ENCODE measurements around the gene PLEKHF1. TPM values are rescaled to one million over a fixed set of nuclear protein-coding genes. Genes with fewer than 3 reads are reported as not detected.

PLEKHF1 gene
- total and polyA plus RNA-seq, 7 donors, result 1.2 to 34.6 (median 19.4) TPM

- Histone ChIP-seq H3K4me3 (peak overlapping the region; percentile 73 to 98 (median 87)), H3K27me3 (no peaks in the 10 kb centered on the region), H3K27ac (peak overlapping the region; percentile 90 to 97 (median 92)), H3K9me3 (no peaks in the 10 kb centered on the region), H3K4me1 (peaks cover 0 to 59% (median 34%) of the 10 kb centered on the region in 4 donors), H3K36me3 (peaks cover 0 to 7% (median 0%) of the 10 kb centered on the region in 4 donors)
- no peak for TF ChIP-seq EP300 (IDR thresholded peaks at IDR 0.05)
- TF ChIP-seq CTCF (IDR thresholded peaks at IDR 0.05), result no peak
- TF ChIP-seq POLR2AphosphoS5 (IDR thresholded peaks at IDR 0.05), result no peak
- no peak for TF ChIP-seq POLR2A (IDR thresholded peaks at IDR 0.05)
- intact Hi-C loops (cut with DNase I), result no loop called here
- WGBS, 2 donors, result 20 to 27% methylated on average over 15 of the region's 15 CpGs
- DNase-seq, result no peak
Measured at GRCh38 chr19:29714371-29714952, 49.2 kb downstream of the PLEKHF1 start.

DNA sequence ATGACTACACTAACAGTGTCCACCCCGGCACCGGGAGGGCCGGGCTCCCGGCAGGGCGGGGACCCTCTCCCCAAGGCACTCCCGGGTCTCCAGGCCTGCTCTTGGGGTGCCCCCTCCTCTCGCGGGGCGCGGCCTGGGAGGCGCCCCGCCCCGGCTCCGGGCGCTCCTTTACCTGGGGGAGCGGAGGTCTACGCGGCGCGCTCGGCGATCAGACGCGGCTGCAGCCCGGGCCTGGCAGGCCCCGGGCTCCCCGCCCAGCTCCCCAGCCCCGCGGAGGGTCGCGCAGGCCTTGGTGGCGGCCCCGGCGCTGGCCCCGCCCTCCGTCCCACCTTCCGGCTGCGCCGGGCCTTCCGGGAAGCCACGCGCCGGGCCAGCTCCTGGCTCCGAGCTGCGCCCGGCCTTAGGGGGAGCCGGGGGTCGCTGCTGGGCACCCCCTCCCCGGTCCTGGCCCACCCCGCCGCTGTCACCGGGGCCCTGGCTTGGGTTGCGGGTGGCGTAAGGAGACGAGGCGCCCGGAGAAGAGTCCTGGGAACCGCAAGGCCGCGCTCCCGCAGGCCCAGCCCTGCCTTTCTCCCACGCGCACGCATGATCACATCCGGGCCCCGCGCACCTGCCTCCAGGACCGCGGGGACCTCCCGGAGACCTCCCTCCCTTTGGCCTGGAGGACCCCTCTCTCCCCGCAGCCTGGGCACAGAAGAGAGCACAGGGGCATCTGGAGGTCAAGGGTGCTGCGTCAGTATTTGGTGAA is 49.9 kb downstream of the PLEKHF1 start, which contains the start of gene C19orf12:
Gene C19orf12, minus strand, starts transcription at position 309 of the 748 bp plus-strand sequence. CDS start 6,848 bp downstream, outside the sequence.
- Histone ChIP-seq H3K36me3 (peaks cover 0 to 7% (median 0%) of the 10 kb centered on the region in 4 donors), H3K9me3 (no peaks in the 10 kb centered on the region), H3K4me1 (peaks cover 0 to 53% (median 34%) of the 10 kb centered on the region in 4 donors), H3K4me3 (peak within 1 kb of the TSS; percentile 73 to 98 (median 87)), H3K27me3 (no peaks in the 10 kb centered on the region), H3K27ac (peak within 1 kb of the TSS; percentile 90 to 97 (median 92))
- no peak for TF ChIP-seq CTCF (IDR thresholded peaks at IDR 0.05)
- no peak for TF ChIP-seq EP300 (IDR thresholded peaks at IDR 0.05)
- peak; percentile 54 to 83 (median 77) for TF ChIP-seq POLR2AphosphoS5 (IDR thresholded peaks at IDR 0.05)
- TF ChIP-seq POLR2A (IDR thresholded peaks at IDR 0.05), result peak; percentile 38 to 68
- DNase-seq, result peak; percentile 76
- intact Hi-C loops (cut with DNase I), result loop anchor here (1.0 kb wide), 1 partner anchor 49 kb away; no protein-coding TSS in a partner anchor
- 0 to 1% methylated on average over 72 of the region's 72 CpGs for WGBS, 2 donors

DNA sequence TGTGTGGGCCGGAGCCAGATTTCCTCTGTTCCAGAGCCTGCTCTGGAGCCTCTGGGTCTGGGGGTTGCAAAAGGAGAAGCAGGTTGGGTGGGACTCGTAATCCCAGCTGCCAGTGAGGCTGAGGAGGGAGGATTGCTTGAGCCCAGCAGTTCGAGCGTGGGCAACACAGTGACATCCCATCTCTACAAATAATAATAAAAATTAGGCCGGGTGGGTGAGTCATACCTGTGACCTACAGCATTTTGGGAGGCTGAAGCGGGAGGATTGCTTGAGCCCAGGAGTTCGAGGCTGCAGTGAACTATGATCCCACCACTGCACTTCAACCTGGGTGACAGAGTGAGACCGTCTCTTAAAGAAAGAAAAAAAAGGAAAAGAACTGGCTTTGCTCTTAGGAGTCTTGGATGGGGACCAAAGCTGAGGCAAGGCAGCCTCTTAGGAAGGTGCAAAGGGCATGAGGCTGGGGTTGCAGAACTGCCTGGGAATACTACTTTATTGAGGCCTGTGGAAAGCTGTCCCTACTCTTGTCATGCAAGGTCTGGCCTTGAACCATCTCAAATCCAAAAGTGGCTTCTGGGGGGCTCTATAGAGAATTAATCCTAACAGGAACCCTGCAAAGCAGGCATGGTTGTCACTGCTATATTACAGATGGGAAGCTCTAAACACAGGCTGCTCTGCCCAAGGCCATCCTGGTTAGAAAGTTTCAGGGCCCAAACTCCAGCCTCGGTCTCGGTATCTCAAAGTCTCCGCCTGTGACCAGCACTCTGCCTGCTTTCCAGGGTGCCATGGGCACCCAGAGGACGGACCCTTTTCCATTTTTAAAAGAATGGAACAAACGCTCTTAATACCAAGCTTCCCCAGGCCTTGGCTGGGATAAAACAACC is 50.7 kb downstream of the PLEKHF1 start:
- Histone ChIP-seq H3K4me1 (peaks cover 0 to 47% (median 34%) of the 10 kb centered on the region in 4 donors), H3K36me3 (peaks cover 0 to 7% (median 0%) of the 10 kb centered on the region in 4 donors), H3K4me3 (peak overlapping the region; percentile 73 to 98 (median 87)), H3K27ac (peak overlapping the region; percentile 90 to 97 (median 92)), H3K27me3 (no peaks in the 10 kb centered on the region), H3K9me3 (no peaks in the 10 kb centered on the region)
- TF ChIP-seq POLR2A (IDR thresholded peaks at IDR 0.05), result no peak
- TF ChIP-seq CTCF (IDR thresholded peaks at IDR 0.05), result no peak
- no peak for TF ChIP-seq EP300 (IDR thresholded peaks at IDR 0.05)
- TF ChIP-seq POLR2AphosphoS5 (IDR thresholded peaks at IDR 0.05), result no peak
- WGBS, 2 donors, result 13 to 31% methylated on average over 13 of the region's 13 CpGs
- intact Hi-C loops (cut with DNase I), result loop anchor here (1.0 kb wide), 5 partner anchors 22 to 110 kb away; partner anchors contain the start of gene POP4
- no peak for DNase-seq

DNA sequence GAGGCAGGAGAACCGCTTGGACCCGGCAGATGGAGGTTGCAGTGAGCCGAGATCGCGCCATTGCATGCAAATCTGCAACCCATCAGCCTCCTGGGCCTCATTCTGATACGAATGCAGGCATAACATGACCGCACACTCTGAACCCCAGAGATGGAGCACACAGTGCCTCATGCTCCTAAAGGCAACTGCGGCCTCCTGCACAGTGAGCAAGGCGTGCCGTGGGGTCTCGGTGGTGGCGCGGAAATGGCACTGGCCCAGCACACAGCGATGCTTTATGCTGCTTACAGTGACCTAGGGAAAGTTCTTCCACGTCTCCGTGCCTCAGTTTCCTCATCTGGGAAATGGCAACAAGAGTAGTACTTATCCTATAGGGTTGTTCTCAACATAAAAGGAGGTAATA is 51.8 kb downstream of the PLEKHF1 start:
- 79 to 91% methylated on average over 16 of the region's 16 CpGs for WGBS, 2 donors
- peak overlapping the region in 2 of 4 donors; percentile 95 to 97 for H3K27ac ChIP-seq
- H3K9me3 ChIP-seq, result no peaks in the 10 kb centered on the region
- H3K36me3 ChIP-seq, result peaks cover 0 to 6% (median 0%) of the 10 kb centered on the region in 4 donors
- TF ChIP-seq POLR2A (IDR thresholded peaks at IDR 0.05) (no peak), EP300 (IDR thresholded peaks at IDR 0.05) (no peak), POLR2AphosphoS5 (IDR thresholded peaks at IDR 0.05) (no peak), CTCF (IDR thresholded peaks at IDR 0.05) (no peak)
- no peaks in the 10 kb centered on the region for H3K27me3 ChIP-seq
- DNase-seq, result no peak
- H3K4me3 ChIP-seq, result no peak overlapping the region
- H3K4me1 ChIP-seq, result peaks cover 0 to 39% (median 32%) of the 10 kb centered on the region in 4 donors
- intact Hi-C loops (cut with DNase I), result no loop called here
